Left hindlimb (tissue), 1 donor: ENCODE results near the gene TPSAB1.
"Not testable (repeated sequence)": the region's sequence is repeated elsewhere in the genome, so short reads cannot be mapped to it uniquely, and the experiment has no call there.

ENCODE experiments used
- DNase-seq: peaks from one replicate; pipeline ENCODE4 v3.0.0-alpha.2; 2018

The TPSAB1 gene

GRCh38 chr16:1225051-1225451 lies 15.5 kb upstream of the TPSAB1 start, which contains the start of gene TPSG1:
TSS of gene TPSG1 (minus strand) at chr16:1225268. CDS start at chr16:1225252, 16 bp downstream.
- DNase-seq, result no peak

DNA sequence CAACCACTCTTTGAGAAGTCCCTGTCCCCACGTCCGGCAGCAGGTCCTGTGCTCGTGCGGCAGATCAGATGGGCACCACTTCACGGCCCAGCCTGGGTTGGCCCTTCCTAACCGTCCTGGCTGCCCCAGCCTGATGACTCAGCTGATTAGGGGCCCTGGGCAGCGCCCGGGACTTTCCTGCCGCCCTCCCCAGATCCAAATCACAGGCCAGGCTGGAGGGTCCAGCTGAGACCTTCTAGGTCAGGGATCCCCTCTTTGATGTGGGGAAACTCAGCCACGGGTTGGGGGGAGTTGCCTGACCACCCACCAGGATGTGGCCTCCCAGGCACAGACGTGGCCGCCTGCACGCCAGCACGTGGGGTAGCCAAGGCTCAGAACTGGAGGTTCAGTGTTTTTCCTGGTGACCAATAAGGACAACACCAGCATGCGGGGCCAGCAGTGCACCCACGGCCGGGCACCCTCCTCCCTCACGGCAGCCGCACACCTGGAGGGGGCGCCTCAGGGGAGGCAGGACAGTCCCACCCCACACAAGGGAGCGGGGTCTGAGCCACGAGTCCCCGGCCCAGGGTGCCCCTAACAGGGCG lies 14.7 kb upstream of the TPSAB1 start:
- DNase-seq, result not testable (repeated sequence)

DNA sequence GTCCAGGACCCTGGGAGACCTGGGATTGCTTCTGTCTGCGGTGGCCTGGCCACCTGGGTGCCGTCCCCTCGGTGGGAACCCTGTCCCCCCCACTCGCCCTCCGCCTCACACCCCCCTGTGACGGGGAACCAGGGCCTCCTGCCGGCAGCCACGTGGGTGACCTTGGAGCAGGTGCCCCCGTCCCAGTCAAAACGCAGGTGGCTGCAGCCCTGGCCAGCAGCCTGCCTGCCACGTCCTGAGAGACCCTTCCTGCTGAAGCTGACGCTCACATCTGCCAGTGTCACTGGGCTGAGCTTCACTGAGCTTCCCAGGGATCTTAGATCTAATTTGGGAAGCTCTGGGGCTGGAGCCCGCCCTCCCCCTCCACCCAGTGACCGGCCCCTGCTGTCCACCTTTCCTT lies 13.8 kb upstream of the TPSAB1 start:
- DNase-seq, result not testable (repeated sequence)

DNA sequence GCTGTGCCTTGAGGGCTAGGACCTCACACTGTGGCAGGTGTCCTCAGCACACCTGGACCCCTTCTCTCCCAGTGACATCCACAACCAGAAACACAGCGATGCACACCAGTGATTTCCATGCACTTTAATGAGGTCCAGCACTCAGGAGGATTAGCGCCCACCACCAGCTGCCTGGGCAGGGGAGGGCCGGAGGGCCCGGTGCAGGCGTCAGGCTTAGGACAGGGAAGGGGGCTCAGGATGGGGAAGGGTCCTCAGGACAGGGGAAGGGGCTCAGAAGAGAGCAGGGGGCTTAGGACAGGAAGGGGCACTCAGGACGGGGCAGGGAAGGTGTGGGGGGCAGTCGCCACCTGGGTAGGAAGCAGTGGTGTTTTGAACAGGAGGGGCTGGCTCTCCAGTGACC lies 12.3 kb upstream of the TPSAB1 start:
- not testable (repeated sequence) for DNase-seq

- not testable (repeated sequence) for DNase-seq
Measured at GRCh38 chr16:1229476-1229875, 11.0 kb upstream of the TPSAB1 start.

GRCh38 chr16:1230084-1230470 lies 10.4 kb upstream of the TPSAB1 start, which contains the start of gene TPSB2:
TSS of gene TPSB2 (minus strand) at chr16:1230184. CDS start at chr16:1229951, 233 bp downstream.
- not testable (repeated sequence) for DNase-seq

- DNase-seq, result not testable (repeated sequence)
Measured at GRCh38 chr16:1230471-1231212, 9.9 kb upstream of the TPSAB1 start.

DNA sequence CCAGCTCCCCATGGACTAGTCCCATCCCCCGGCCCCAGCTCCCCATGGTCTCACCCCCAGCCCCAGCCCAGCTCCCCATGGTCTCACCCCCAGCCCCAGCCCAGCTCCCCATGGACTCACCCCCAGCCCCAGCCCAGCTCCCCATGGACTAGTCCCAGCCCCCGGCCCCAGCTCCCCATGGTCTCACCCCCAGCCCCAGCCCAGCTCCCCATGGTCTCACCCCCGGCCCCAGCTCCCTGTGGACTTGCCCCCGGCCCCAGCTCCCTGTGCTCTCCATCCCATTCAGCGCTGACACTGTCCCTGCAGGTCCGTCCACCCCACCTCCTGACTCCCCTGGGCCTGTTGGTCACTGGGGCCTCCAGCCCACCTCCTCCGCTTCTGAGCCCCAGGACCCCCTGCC lies 9.2 kb upstream of the TPSAB1 start:
- DNase-seq, result not testable (repeated sequence)

- DNase-seq, result not testable (repeated sequence)
Measured at GRCh38 chr16:1232049-1232748, 8.3 kb upstream of the TPSAB1 start.

DNA sequence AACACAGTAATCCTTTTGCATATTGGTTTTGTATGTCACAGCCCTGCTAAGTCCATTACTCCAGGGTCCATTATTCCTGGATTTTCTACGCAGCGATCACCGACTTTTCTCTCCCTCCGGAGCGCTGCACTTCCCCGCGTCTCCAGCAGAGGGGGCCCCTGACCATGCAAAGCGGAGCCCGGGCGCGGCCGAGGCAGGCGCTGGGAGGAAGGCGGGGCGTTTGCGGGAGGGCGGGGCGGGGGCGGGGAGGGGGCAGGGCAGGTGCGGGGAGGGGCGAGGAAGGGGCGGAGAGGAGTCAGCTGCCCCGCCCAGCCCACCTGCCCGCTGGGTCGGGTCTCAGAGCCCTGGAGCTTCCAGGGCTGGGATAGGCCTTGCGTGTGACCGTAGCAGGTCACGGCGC lies 3.8 kb upstream of the TPSAB1 start:
- not testable (repeated sequence) for DNase-seq

DNA sequence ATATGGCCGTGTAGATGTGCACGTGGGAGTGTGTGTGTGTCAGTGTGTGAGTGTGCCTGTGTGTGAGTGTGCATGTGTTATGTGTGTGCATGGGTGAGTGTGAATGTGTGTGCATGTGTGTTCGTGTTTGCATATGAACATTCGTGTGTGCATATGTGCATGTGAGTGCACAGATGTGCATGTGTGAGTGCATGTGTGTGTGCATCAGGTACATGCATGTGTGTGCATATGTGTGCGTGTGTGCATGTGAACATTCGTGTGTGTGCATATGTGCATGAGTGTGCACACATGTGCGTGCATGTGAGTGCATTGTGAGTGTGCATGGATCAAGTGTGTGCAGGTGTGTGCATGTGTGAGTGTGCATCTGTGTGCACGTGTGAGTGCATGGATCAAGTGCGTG lies 2.5 kb upstream of the TPSAB1 start:
- no peak for DNase-seq

GRCh38 chr16:1238909-1239308 lies 1.6 kb upstream of the TPSAB1 start:
- not testable (repeated sequence) for DNase-seq

DNA sequence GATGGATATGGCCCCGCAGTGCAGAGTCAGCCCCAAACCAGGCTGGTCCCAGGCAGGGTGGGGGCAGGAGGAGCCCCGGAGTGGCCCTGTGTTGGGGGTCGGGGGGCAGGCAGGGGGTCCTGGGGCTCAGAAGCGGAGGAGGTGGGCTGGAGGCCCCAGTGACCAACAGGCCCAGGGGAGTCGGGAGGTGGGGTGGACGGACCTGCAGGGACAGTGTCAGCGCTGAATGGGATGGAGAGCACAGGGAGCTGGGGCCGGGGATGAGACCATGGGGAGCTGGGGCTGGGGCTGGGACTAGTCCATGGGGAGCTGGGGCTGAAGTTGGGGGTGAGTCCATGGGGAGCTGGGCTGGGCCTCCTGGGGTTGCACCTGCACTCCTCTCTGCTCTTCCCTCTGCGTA lies 930 bp upstream of the TPSAB1 start:
- DNase-seq, result not testable (repeated sequence)

DNA sequence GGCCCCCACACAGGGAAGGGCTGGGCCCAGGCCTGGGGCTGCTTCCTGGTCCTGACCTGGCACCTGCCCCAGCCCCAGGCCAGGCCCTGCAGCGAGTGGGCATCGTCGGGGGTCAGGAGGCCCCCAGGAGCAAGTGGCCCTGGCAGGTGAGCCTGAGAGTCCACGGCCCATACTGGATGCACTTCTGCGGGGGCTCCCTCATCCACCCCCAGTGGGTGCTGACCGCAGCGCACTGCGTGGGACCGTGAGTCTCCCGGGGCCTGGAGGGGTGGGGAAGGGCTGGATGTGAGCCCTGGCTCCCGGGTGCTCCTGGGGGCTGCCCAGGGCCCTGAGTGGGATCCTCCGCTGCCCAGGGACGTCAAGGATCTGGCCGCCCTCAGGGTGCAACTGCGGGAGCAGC lies 576 bp downstream of the TPSAB1 start:
- DNase-seq, result not testable (repeated sequence)

DNA sequence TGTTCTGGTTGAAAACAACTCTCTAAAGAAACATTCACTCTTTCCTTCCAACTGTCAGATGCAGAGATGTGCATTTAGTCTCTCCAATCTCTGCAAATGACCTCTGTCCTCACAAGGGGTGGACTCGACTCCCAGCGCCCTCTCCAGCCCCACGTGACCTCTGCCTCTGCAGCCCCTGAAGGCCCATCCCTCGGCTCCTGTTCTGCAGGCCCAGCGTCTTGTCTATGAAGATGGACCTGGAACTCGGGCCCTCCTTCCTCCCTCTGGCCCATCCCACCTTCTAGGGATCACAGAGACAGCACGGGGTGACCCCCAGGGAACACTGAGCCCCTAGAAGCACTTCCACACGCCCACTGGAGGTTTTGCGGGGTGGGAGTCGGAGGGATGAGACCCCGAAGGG lies 2.9 kb downstream of the TPSAB1 start:
- DNase-seq, result not testable (repeated sequence)

- not testable (repeated sequence) for DNase-seq
Measured at GRCh38 chr16:1243907-1244850, 3.7 kb downstream of the TPSAB1 start.

GRCh38 chr16:1244881-1245280 lies 4.4 kb downstream of the TPSAB1 start:
- no peak for DNase-seq

- no peak for DNase-seq
Measured at GRCh38 chr16:1245452-1246020, 5.0 kb downstream of the TPSAB1 start.

DNA sequence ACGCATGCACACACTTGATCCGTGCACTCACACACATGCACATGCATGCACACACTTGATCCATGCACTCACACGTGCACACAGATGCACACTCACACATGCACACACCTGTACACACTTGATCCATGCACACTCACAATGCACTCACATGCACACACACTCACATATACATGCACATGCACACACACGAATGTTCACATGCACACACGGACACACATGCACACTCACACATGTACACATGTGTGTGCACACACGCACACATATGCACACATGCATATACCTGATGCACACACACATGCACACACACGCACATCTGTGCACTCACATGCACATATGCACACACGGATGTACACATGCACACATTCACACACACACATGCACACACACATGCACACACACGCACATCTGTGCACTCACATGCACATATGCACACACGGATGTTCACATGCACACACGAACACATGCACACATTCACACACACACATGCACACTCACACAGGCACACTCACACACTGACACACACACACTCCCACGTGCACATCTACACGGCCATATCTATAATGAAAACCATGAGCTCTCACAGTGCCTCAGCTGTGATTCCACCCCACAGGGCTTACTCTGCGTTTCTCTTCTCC lies 7.5 kb downstream of the TPSAB1 start:
- not testable (repeated sequence) for DNase-seq

DNA sequence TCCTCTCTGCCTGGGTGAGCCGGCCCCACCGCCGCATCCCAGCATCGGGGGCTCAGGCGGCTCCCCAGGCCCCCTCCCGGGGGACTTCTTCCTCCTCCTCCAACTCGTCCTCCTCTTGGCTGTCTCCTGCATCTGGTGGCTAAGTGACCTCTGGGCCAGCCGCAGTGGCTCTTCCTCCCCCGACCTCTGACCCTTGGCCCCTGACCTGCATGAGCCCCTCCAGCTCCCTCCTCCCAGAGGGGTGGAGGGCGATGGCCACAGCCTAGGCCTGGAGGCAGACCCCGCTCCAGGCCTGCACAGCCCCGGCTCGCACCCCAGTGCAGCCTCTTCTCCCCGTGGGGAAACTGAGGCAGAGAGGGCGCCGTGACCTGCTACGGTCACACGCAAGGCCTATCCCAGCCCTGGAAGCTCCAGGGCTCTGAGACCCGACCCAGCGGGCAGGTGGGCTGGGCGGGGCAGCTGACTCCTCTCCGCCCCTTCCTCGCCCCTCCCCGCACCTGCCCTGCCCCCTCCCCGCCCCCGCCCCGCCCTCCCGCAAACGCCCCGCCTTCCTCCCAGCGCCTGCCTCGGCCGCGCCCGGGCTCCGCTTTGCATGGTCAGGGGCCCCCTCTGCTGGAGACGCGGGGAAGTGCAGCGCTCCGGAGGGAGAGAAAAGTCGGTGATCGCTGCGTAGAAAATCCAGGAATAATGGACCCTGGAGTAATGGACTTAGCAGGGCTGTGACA lies 8.7 kb downstream of the TPSAB1 start:
- DNase-seq, result not testable (repeated sequence)
